HG02884 (cell line): ENCODE measurements around the gene AP2A2.

Source experiments
- ATAC-seq: cut with Tn5 transposase; IDR thresholded peaks from one replicate; pipeline ENCODE4 v1.9.1; 2021; ENCODE audit warnings: mild to moderate bottlenecking, moderate library complexity; ENCODE audit not compliant: unreplicated experiment

The AP2A2 gene

GRCh38 chr11:1038921-1039320 lies 113.3 kb downstream of the AP2A2 start:
- no peak for ATAC-seq

- ATAC-seq = no peak
These were observed 114.1 kb downstream of the AP2A2 start for GRCh38 chr11:1039481-1040427.

- no peak for ATAC-seq
These were observed 114.9 kb downstream of the AP2A2 start for GRCh38 chr11:1040428-1041148.

- no peak for ATAC-seq
These were observed 115.4 kb downstream of the AP2A2 start for GRCh38 chr11:1041149-1041467.

GRCh38 chr11:1041471-1041870 lies 115.8 kb downstream of the AP2A2 start:
- ATAC-seq = no peak

GRCh38 chr11:1041936-1042608 lies 116.4 kb downstream of the AP2A2 start:
- ATAC-seq = no peak

GRCh38 chr11:1042626-1043562 lies 117.2 kb downstream of the AP2A2 start:
- ATAC-seq = no peak

- no peak for ATAC-seq
These were observed 118.0 kb downstream of the AP2A2 start for GRCh38 chr11:1043563-1044096.

- no peak for ATAC-seq
These were observed 118.5 kb downstream of the AP2A2 start for GRCh38 chr11:1044160-1044559.

GRCh38 chr11:1047595-1048156 lies 122.0 kb downstream of the AP2A2 start:
- ATAC-seq = no peak

- no peak for ATAC-seq
These were observed 122.9 kb downstream of the AP2A2 start for GRCh38 chr11:1048375-1049070.

GRCh38 chr11:1049071-1049405 lies 123.4 kb downstream of the AP2A2 start:
- no peak for ATAC-seq

- ATAC-seq = no peak
These were observed 123.8 kb downstream of the AP2A2 start for GRCh38 chr11:1049431-1049891.

- no peak for ATAC-seq
These were observed 124.4 kb downstream of the AP2A2 start for GRCh38 chr11:1049911-1050580.

- ATAC-seq = no peak
These were observed 125.1 kb downstream of the AP2A2 start for GRCh38 chr11:1050581-1051355.

GRCh38 chr11:1051356-1052132 lies 125.9 kb downstream of the AP2A2 start:
- ATAC-seq = no peak
